Heart left ventricle (tissue), 13 donors: Measurements from ENCODE around the gene MYH7.

Source experiments
- POLR2A ChIP-seq, 2 donors: fragments of 450-650 bp; IDR thresholded peaks; one replicate each; pipeline ENCODE4 v1.6.1; 2017; ENCODE audit warnings: antibody characterized with exemption in 2 of 2, mild to moderate bottlenecking in 2 of 2, moderate library complexity in 2 of 2
- TF ChIP-seq, protein P1 (sequence below), 12 donors: fragments of 200-600 bp; sonication (generic) in 4 of 12; IDR thresholded peaks; one replicate each; pipeline versions ENCODE4 v1.5.0 to v1.8.0; 2018 to 2022; ENCODE audit warnings: antibody characterized with exemption in 12 of 12, mild to moderate bottlenecking in 5 of 12
- donor health status: ischemic (EF 13 %, LVEDD 7.1; RV severe dilation, severe dysfunction).
- donor health status: DM: no; HTN: yes; CAD: no.
- donor health status: DM: no; HTN: no; CAD: no.
- donor health status: ischemic (EF 25% LVEDD 6.9; RV normal size, moderate dysfunction).
- donor health status: ischemic (EF 25% LVEDD 5.7; RV mildly dilated, moderate dysfunction).
- donor health status: ischemic (EF 35%, LVEDD 5.7; RV mildly dilated, moderate dysfunction).
- donor health status: nonischemic (EF 11% LVEDD 7.7; RV severe dilation, severe dysfunction).
- donor health status: DM: yes; HTN: yes; CAD: no.
- donor health status: PGD.
- donor health status: ischemic (EF 29% LVEDD 5.4; RV normal size, mild dysfunction).
- donor health status: nonischemic (EF 23%, LVEDD 6.1; RV moderate dilation, normal function).

DNA sequence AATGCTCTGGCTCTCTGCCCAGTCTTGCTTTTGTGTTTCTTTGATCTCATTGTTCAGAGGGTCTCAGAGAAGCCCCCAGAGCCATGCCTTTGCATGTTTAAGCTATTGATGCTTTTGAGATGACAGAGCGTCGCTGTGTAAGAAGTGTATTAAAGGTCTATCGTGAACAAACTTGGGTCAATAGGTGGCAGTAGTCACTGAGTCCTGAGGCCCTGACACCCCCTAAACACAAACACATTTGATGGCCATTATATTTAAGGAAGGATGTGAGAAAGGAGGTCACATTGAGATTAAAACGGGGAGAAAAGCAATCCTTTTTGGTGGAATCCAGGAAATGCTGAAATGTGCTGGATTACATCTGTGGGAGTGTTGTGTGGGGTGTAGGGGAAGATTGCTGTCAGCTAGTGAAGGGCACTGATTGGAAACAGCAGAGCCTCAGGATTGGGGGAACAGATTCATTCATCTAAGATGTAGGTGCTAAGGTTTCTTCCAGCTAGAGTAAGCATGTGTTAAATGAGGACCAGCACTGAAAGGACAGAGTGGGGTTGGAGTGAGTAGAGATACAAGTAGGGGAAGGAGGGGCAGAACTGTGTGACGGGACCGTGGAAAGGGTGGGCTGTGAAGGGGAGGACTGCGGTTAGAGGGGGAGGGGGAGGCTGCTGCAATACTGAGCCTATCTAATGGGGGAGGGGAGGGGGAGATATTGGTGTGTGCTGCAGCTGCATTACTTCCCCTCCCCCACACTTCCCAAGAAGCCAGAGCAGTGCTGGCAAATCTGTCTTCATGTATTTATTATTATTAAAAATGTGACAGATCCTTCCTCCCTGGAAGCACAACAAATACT is 46.7 kb upstream of the MYH7 start:
- TF ChIP-seq, protein P1, sequence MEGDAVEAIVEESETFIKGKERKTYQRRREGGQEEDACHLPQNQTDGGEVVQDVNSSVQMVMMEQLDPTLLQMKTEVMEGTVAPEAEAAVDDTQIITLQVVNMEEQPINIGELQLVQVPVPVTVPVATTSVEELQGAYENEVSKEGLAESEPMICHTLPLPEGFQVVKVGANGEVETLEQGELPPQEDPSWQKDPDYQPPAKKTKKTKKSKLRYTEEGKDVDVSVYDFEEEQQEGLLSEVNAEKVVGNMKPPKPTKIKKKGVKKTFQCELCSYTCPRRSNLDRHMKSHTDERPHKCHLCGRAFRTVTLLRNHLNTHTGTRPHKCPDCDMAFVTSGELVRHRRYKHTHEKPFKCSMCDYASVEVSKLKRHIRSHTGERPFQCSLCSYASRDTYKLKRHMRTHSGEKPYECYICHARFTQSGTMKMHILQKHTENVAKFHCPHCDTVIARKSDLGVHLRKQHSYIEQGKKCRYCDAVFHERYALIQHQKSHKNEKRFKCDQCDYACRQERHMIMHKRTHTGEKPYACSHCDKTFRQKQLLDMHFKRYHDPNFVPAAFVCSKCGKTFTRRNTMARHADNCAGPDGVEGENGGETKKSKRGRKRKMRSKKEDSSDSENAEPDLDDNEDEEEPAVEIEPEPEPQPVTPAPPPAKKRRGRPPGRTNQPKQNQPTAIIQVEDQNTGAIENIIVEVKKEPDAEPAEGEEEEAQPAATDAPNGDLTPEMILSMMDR (IDR thresholded peaks at IDR 0.05), result no peak
- TF ChIP-seq POLR2A (IDR thresholded peaks at IDR 0.05), result no peak
